ENCODE results near the gene TLR5.

DNA sequence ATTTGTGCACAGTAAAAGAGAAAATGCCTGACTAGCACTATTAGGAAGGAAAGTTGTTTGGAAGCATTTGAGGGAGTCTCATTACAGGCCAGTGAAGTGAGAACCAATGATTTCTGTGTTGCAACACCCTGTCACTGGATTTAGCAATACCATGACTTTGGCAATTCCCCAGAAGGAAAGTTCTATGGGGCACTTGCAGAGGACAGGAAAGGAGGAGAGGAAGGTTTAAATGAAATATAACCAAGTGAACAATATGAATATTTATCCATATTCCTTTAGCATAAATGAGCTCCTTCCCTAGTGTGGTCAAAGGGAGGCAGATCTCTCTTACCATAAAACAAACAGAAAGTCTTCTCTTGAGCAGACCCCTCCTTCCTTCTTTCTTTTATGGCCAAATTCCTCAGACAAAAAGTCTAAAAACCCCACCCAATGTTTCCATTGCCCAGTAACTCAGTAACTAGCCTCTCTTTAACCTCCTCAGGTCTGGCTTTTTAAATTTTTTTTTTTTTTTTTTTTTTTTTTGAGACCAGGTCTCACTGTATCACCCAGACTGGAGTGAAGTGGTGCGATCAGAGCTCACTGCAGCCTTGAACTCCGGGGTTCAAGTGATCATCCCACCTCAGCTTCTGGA, 5.5 kb downstream of the TLR5 start:
- TF ChIP-seq, protein P1, sequence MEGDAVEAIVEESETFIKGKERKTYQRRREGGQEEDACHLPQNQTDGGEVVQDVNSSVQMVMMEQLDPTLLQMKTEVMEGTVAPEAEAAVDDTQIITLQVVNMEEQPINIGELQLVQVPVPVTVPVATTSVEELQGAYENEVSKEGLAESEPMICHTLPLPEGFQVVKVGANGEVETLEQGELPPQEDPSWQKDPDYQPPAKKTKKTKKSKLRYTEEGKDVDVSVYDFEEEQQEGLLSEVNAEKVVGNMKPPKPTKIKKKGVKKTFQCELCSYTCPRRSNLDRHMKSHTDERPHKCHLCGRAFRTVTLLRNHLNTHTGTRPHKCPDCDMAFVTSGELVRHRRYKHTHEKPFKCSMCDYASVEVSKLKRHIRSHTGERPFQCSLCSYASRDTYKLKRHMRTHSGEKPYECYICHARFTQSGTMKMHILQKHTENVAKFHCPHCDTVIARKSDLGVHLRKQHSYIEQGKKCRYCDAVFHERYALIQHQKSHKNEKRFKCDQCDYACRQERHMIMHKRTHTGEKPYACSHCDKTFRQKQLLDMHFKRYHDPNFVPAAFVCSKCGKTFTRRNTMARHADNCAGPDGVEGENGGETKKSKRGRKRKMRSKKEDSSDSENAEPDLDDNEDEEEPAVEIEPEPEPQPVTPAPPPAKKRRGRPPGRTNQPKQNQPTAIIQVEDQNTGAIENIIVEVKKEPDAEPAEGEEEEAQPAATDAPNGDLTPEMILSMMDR (IDR thresholded peaks at IDR 0.05): no peak
- TF ChIP-seq POLR2A (IDR thresholded peaks at IDR 0.05) (no peak), EP300 (IDR thresholded peaks at IDR 0.05) (peak; percentile 53)
